ENCODE data around the gene EFCAB6. TPM values are rescaled to one million over a fixed set of nuclear protein-coding genes. Genes with fewer than 3 reads are reported as not detected.

EFCAB6 gene
- total and polyA plus RNA-seq, 2 donors (not counting 3 experiments of a cell fraction or from before 2014, with no cell fraction given) = 0.07 to 0.31 TPM

DNA sequence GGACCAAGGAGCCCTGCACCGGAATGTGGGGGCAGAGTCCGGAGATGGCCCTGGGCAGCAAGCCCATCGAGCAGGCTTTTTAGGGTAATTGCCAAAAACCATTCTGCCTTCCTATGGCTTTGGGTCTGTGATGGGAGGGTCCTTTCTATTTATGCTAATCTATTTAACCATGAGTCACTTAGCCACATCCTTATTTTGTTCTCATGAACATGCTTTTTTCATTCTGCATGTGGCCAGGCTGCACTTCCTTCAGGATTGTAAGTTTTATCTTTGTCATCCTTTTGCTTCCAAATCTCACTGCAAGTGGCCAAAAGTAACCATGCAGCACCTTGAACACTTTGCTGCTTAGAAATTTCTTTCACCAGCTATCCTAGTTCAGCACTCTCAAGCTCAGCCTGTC lies 88.3 kb downstream of the EFCAB6 start:
- POLR2A ChIA-PET = no interaction called here
- H3K27me3 ChIP-seq (ENCODE audit: control insufficient read depth in 2 of 2, insufficient read depth in 2 of 2, low read length in 2 of 2) = no peaks in the 10 kb centered on the region
- H3K4me1 ChIP-seq (ENCODE audit: control insufficient read depth, extremely low read depth, insufficient read depth, low read length) = no peaks in the 10 kb centered on the region
- no peak overlapping the region for H3K4me3 ChIP-seq (replicated peaks in 1 of 3; ENCODE audit: insufficient read depth in 1 of 3, low read depth in 1 of 3, low read length in 3 of 3)
- DNase-seq (ENCODE audit: low read depth, low spot score) (no peak), FAIRE-seq (no peak)
- no peak overlapping the region for H3K4me2 ChIP-seq (ENCODE audit: insufficient read depth, low read length)
- H2AFZ ChIP-seq (ENCODE audit: low read depth, low read length) = no peak overlapping the region
- CTCF ChIA-PET = no interaction called here
- H3K79me2 ChIP-seq (ENCODE audit: control insufficient read depth, insufficient read depth, low read length) = no peaks in the 10 kb centered on the region
- H3K9ac ChIP-seq (replicated peaks; ENCODE audit: extremely low read depth, insufficient read depth, low read length) = no peak overlapping the region
- no peak overlapping the region for H3K27ac ChIP-seq (ENCODE audit: insufficient read depth, low read depth, low read length)
- no peaks in the 10 kb centered on the region for H3K9me1 ChIP-seq (replicated peaks; ENCODE audit: control insufficient read depth, extremely low read depth, insufficient read depth, low read length)
- dilution Hi-C loops (cut with MboI; ENCODE audit: extremely low pct_ligation_motif_present, low sequenced_read_pairs) = no loop called here
- no peaks in the 10 kb centered on the region for H3K9me3 ChIP-seq (replicated peaks; ENCODE audit: control insufficient read depth, insufficient read depth, low read length)
- H3K36me3 ChIP-seq (ENCODE audit: control insufficient read depth in 2 of 2, extremely low read depth in 1 of 2, insufficient read depth in 2 of 2, low read length in 2 of 2) = no peaks in the 10 kb centered on the region
- intact Hi-C loops (cut with micrococcal nuclease) = no loop called here
- TF ChIP-seq EZH2 (IDR thresholded peaks at IDR 0.05; ENCODE audit: borderline replicate concordance, low read depth, low read length, severe bottlenecking) (no peak), FOS (IDR thresholded peaks at IDR 0.05; ENCODE audit: borderline replicate concordance, insufficient read depth, low read length) (no peak), JUN (IDR thresholded peaks at IDR 0.05; ENCODE audit: borderline replicate concordance, insufficient read depth, insufficient read length, low read depth) (no peak), POLR2A (IDR thresholded peaks at IDR 0.05; ENCODE audit: low read depth, low read length) (no peak), POLR2AphosphoS5 (IDR thresholded peaks at IDR 0.05; ENCODE audit: insufficient read depth, low read depth, low read length) (no peak), CTCF (IDR thresholded peaks at IDR 0.05; ENCODE audit: extremely low read depth in 1 of 2, insufficient read depth in 1 of 2, low read depth in 1 of 2, low read length in 2 of 2) (no peak), MYC (IDR thresholded peaks at IDR 0.05; ENCODE audit: low read depth, low read length) (no peak), GATA2 (IDR thresholded peaks at IDR 0.05; ENCODE audit: insufficient read depth, insufficient read length, low read depth, low read length) (no peak)
- TF ChIP-seq, protein P1, sequence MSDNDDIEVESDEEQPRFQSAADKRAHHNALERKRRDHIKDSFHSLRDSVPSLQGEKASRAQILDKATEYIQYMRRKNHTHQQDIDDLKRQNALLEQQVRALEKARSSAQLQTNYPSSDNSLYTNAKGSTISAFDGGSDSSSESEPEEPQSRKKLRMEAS (IDR thresholded peaks at IDR 0.05; ENCODE audit: insufficient read depth, insufficient read length) = no peak
- BruUV-seq (replicated peaks) = no TSS peak
- no peaks in the 10 kb centered on the region for H4K20me1 ChIP-seq (replicated peaks; ENCODE audit: control insufficient read depth, extremely low read depth, insufficient read depth, low read length)

Measured in endothelial cell of umbilical vein (primary cell).